GM18526 (cell line): Measurements from ENCODE around the gene SUCO.

Experiments
- POLR2A ChIP-seq: IDR thresholded peaks from 3 replicates; pipeline ENCODE4 v1.6.1; 2011; ENCODE audit not compliant: insufficient read length; ENCODE audit errors: extremely low read depth

Gene SUCO

GRCh38 chr1:172612478-172612877 is 79.5 kb downstream of the SUCO start:
- TF ChIP-seq POLR2A = no peak

GRCh38 chr1:172613294-172613693 is 80.3 kb downstream of the SUCO start:
- TF ChIP-seq POLR2A = no peak

- no peak for TF ChIP-seq POLR2A
Measured at GRCh38 chr1:172616195-172616594, 83.2 kb downstream of the SUCO start.

- no peak for TF ChIP-seq POLR2A
Measured at GRCh38 chr1:172616636-172617035, 83.7 kb downstream of the SUCO start.

GRCh38 chr1:172622541-172622940 is 89.6 kb downstream of the SUCO start:
- TF ChIP-seq POLR2A = no peak

- no peak for TF ChIP-seq POLR2A
Measured at GRCh38 chr1:172623748-172624147, 90.8 kb downstream of the SUCO start.

- TF ChIP-seq POLR2A = no peak
Measured at GRCh38 chr1:172626845-172627244, 93.9 kb downstream of the SUCO start.

GRCh38 chr1:172627702-172628101 is 94.8 kb downstream of the SUCO start:
- TF ChIP-seq POLR2A = no peak

- no peak for TF ChIP-seq POLR2A
Measured at GRCh38 chr1:172628401-172628800, 95.5 kb downstream of the SUCO start.

GRCh38 chr1:172629170-172629569 is 96.2 kb downstream of the SUCO start:
- no peak for TF ChIP-seq POLR2A

GRCh38 chr1:172629638-172630037 is 96.7 kb downstream of the SUCO start:
- no peak for TF ChIP-seq POLR2A

- TF ChIP-seq POLR2A = no peak
Measured at GRCh38 chr1:172630056-172630818, 97.3 kb downstream of the SUCO start.

- TF ChIP-seq POLR2A = no peak
Measured at GRCh38 chr1:172630868-172631267, 97.9 kb downstream of the SUCO start.

GRCh38 chr1:172637522-172637921 is 104.6 kb downstream of the SUCO start:
- no peak for TF ChIP-seq POLR2A

- TF ChIP-seq POLR2A = no peak
Measured at GRCh38 chr1:172638249-172638648, 105.3 kb downstream of the SUCO start.

- TF ChIP-seq POLR2A = no peak
Measured at GRCh38 chr1:172638885-172639831, 106.2 kb downstream of the SUCO start.
